GM20431 (cell line): Measurements from ENCODE around the gene PDCD1LG2.

Experiments used
- in situ Hi-C: fragments of 300-500 bp; cut with MseI, MboI; formaldehyde crosslinking; loops from one replicate; pipeline ENCODE4 v1.15.0; 2020; ENCODE audit warnings: low sequenced_read_pairs; ENCODE audit not compliant: unreplicated experiment

Gene PDCD1LG2

DNA sequence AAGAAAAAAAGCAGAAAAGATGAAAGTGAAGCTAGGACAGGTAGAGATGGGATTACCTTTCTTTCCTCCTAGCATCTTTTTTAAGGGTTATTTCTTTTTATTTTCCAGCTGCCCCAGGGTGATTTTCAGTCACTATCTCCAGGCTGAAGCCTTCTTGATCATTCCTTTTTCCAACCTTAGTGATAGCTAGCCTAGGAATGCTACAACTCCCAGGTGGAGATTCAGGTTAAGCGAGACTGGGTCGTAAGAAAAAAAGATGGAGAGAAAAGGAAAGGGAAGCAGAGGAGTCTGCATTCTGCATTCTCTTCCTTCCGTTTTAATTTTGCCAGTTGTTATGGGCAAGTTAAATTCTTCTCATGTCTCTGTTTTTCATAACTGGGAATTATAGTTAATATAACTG lies 81.9 kb downstream of the PDCD1LG2 start:
- in situ Hi-C loops, result loop anchor here (25.0 kb wide), 1 partner anchor 130 kb away; the partner anchor contains the start of gene CD274

DNA sequence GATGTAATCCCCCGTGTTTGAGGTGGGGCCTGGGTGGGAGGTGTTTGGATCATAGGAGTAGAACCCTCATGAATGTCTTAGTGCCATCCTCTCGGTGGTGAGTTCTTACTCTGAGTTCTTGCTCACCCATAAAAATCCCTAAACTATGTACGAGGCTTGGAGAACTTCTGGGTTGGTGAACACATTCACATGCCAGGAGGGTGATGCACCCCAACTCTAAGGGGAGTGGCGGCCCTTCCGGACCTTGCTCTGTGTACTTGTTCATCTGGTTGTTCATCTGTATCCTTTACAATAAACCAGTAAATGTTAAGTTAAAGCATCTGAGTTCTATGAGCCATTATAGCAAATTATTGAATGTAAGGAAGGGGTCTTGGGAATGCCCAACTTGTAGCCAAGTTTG lies 82.6 kb downstream of the PDCD1LG2 start:
- in situ Hi-C loops, result loop anchor here (25.0 kb wide), 1 partner anchor 131 kb away; the partner anchor contains the start of gene CD274

DNA sequence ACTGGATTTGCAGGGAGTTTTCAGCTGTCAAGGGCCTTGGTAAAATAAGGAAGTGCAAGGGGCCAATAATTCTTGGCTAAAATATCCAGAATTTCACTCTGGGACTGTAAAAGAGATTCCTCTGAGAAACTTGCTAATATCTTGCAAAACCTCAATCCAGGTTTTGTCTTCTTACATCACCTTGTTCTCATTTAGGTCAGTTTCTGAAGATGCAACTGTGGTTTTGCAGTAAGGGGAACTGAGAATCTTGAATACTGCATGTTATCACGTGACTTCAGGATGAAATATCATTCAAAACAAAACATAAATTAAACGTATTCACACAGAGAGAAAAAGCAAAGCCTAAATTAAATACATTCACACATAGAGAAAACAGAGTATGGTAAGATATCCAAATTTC lies 83.6 kb downstream of the PDCD1LG2 start:
- in situ Hi-C loops, result loop anchor here (25.0 kb wide), 1 partner anchor 132 kb away; the partner anchor contains the start of gene CD274

DNA sequence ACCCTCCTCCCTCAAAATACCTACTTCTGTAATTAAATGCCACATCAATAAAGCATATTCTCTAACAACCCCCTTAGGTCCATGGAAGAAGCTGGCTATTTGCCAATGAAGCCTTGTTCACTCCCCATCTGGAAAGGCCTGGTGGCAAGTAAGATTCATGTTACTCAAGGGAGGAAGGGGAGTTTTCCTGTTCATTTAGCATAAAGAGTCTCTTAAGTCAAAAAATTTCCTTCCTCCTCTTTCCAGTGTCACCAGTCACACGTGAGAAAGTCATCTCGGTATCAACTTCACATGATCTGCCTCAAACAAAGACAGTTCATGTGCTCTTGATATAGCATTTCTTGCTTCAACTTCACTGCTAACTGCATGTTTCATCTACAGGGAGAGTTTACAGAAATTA lies 85.8 kb downstream of the PDCD1LG2 start:
- in situ Hi-C loops, result loop anchor here (25.0 kb wide), 1 partner anchor 134 kb away; the partner anchor contains the start of gene CD274

DNA sequence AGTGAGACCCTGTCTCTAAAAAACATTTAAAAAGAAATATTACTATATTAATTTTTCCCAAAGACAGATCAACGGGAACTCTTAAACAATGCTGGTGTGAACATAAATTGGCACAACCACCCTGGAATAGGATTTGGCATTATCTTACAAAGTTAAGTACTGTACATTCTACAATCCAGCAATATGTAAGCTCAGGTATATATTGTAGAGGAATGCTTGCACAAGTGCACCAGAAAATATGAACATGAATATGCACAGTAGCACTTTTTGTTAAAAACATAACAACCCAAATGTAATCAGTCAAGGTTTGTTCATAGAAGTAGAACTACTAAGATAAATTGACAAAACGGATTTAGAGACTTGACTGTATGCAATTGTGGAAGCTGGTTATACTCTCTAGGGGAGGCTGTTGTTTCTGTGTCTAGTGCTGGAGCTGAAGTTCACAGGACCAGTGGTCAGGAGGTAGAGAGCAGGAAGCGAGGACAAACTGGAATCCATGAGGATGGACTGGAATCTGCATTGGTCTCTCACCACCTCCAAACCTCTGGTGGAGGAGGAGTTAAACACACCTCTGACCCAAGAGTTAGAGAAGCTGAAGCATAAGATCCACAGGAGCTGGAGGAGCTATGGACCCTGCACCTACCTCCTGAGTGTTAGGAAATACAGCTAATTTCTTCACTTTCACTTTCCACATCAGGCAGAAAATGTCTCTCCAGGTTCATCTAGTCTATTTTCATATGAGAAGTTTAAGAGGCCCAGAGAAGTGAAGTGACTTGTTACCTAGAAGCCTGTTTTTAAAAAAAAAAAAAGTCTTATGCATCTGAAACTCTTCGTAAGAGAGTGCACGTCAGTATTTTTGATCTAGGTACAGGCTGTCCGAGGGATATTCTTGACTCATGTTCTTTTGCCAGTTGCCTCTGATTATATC lies 98.2 kb downstream of the PDCD1LG2 start:
- in situ Hi-C loops, result no loop called here

DNA sequence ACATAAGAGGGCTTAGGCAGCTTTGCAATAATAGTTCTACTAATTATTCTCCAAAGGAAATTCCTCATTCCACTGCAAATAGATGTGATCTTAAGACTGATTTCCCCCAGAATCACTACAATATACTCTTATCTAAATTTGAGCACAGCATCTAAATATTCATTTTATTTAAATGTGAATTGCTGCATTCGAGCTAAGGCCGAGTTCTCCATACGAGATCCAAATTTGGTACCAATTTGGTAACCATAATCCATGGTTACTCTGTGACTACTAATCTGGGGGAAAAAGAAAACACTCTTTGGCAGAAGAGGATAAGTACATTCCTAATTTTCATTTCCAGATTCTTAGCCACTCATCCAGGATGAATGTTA lies 98.9 kb downstream of the PDCD1LG2 start:
- in situ Hi-C loops, result no loop called here

DNA sequence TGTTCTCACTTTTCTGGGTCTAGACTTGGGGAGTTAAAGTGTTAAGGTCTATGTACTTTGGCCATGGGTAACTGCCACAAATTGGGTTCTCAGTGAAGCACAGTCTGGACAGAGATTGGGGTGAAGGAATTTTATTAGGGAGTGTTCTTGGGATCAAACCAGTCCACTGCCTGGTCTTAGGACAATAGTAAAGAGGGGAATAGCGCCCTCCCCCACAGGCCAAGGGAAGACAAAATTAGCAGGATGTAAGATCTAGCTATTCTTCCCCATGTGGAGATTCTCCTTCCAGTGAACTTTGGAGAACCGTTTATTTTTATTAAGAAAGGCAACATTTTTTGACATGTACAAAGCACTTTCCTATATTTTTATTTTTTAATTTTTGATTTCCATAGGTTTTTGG lies 100.2 kb downstream of the PDCD1LG2 start:
- in situ Hi-C loops, result no loop called here

DNA sequence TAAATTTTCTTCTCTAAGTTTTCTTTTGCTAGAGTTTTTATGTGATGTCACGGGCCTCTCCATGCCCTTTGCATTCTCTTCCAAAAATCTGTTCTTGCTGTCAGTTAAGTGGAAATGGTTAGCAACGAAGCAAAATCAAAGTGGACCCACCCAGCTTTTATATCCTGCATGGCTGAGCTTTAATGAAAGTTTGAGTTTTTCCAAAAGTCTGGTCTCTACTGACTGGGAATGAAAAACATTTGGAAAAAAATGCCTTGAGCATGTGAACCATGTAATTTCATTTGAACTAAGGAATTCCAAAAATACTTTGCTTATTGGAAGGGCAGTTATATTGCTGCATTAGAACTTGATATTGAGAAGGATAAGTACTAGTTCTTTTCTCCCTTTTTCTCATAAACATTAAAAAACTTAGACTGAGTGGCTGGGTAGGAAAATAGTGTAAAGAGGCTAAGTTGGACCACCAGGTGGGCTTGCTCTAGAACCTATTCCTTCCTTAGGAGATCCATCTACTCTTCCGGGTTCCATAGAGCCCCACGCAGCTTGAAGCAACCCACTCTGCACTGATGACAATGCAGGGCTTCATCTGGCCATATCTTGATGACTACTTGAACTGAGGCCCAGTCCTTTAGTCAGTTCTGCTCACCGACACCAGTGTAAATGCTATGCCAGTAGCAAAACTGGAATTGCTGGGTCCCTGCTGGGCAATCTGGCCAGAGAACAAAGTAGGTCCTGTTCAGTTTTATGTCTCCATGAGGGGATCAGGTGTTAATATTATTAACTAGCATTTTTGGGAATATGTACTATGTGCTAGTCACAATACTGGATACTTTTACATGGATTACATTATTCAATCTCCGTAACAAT lies 101.2 kb downstream of the PDCD1LG2 start:
- in situ Hi-C loops, result no loop called here

DNA sequence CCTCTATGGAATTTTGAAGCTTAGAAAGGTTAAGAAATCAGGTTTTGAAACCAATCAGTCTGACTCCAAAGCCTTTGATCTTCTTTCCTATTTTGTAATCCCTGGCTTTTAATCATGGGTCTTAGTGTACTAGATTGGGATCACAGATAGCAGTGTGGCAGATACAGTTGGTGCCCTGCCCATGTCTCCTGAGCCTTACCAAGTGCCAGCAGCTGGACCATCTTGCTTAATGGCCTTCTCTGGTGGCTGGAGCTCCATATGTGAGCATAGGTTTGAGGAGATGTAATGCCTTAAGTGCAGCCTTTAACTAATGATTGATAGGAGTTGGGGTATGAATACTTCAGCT lies 101.8 kb downstream of the PDCD1LG2 start:
- in situ Hi-C loops, result no loop called here

DNA sequence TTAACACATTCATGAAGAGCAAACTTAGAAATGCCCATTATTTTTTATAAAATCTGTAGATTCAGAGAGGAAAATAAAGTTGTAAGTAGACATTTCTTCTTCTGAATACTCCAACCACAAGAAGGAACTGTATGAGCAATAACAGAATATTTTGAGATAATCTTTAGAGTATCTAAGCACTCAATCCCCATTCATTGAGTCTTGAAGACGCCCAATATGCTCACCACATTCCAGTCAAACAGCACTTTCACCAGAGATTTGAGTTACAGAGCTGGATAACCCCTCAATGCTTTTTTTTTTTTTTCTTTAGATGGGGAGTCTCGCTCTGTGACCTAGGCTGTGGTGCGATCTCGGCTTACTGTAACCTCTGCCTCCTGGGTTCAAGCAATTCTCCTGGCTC lies 103.9 kb downstream of the PDCD1LG2 start:
- in situ Hi-C loops, result no loop called here

DNA sequence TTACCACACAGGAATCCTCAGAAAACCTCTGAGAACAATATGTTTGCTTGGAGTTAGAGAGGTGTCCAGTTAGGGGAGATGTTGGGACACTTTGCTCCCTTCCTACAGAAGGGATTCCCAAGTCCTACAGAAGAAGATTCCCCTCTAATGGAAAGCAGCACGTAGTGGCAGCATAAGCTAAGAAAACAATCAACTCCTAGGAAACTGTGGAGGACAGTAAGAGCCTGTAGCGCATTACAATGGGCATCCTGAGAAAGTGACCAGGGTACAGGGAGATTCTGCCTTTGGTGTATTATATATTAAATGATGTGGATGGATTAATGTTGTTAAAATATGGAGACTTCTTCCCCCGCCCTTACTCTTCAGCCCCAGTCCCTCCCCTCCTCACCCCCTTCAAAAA lies 104.7 kb downstream of the PDCD1LG2 start:
- in situ Hi-C loops, result no loop called here

DNA sequence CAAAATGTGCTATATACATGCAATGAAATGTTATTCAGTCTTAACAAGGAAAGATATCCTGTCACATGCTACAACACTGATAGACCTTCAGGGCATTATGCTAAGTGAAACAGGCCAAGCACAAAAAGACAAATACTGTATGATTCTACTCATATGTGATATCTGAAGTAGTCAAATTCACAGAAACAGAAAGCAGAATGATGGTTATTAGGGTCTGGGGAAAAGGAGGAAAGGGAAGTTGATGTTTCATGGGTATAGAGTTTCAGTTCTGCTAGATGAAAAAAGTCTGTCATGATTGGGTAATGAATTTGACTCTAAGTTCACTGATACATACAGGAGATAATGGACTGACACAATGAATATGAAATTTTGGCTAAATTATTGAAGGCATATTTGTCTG lies 107.4 kb downstream of the PDCD1LG2 start:
- in situ Hi-C loops, result no loop called here

DNA sequence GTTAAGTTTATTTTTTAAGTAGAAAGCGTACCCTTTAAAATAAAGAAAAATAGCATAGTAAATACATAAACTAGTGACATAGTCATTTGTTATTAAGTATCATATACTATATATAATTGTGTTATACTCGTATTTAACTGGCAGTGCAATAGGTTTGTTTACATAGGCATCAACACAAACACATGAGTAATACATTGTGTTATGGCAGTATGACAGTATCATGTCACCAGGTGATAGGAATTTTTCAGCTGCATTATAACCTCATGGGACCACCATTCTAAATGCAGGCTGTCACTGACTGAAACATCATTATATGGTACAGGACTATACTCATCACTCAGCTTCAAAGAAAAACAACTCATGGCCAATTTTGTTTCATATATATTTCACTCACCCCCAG lies 110.2 kb downstream of the PDCD1LG2 start:
- in situ Hi-C loops, result no loop called here
